Keratinocyte (primary cell): Measurements from ENCODE around the gene ZNF333.

Experiments
- CTCF ChIP-seq, 3 experiments: IDR thresholded peaks in 1 of 3; conservative IDR thresholded peaks in 1 of 3; optimal IDR thresholded peaks in 1 of 3; 2 replicates in 2 of 3; 3 replicates in 1 of 3; pipeline versions ENCODE3 to v1.5.1; 2011; ENCODE audit warnings: low read length in 3 of 3, mild to moderate bottlenecking in 3 of 3, moderate library complexity in 2 of 3, control low read depth in 1 of 3, inconsistent platforms in 1 of 3; ENCODE audit not compliant: insufficient read depth in 2 of 3; ENCODE audit errors: extremely low read depth in 1 of 3
- EZH2 ChIP-seq: IDR thresholded peaks from one replicate; pipeline ENCODE4 v1.6.1; 2012; ENCODE audit warnings: inconsistent platforms, mild to moderate bottlenecking, low read length, moderate library complexity

DNA sequence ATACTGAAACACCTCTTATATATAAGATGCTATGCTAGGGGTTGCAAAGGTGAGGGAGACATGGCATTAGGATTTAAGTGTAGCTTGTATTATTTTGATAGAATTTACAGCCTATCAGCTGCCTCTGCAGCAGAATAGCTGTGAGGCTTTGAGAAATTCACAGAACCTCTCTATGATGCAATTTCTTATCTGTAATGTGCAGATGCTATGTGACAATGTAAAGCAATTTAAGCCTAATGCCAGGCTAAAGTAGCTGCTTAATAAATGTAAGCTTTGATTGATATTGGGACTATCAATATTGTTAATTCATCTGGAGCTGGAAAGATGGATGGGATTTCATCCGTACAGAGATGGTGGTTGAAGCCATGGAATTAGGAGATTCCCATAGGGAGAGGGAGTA, 16.8 kb upstream of the ZNF333 start:
- no peak for TF ChIP-seq CTCF (optimal IDR thresholded peaks at IDR 0.05 in 1 of 3, IDR thresholded peaks at IDR 0.05 in 1 of 3, conservative IDR thresholded peaks at IDR 0.05 in 1 of 3; ENCODE audit: extremely low read depth in 1 of 3, insufficient read depth in 2 of 3, low read length in 3 of 3)
- TF ChIP-seq EZH2, result no peak
